ENCODE results near the gene SMIM38. TPM values are rescaled to one million over a fixed set of nuclear protein-coding genes. Genes with fewer than 3 reads are reported as not detected.

The SMIM38 gene
- total and polyA plus RNA-seq, 2 donors from 2014 or later = 0.19 to 0.63 TPM

DNA sequence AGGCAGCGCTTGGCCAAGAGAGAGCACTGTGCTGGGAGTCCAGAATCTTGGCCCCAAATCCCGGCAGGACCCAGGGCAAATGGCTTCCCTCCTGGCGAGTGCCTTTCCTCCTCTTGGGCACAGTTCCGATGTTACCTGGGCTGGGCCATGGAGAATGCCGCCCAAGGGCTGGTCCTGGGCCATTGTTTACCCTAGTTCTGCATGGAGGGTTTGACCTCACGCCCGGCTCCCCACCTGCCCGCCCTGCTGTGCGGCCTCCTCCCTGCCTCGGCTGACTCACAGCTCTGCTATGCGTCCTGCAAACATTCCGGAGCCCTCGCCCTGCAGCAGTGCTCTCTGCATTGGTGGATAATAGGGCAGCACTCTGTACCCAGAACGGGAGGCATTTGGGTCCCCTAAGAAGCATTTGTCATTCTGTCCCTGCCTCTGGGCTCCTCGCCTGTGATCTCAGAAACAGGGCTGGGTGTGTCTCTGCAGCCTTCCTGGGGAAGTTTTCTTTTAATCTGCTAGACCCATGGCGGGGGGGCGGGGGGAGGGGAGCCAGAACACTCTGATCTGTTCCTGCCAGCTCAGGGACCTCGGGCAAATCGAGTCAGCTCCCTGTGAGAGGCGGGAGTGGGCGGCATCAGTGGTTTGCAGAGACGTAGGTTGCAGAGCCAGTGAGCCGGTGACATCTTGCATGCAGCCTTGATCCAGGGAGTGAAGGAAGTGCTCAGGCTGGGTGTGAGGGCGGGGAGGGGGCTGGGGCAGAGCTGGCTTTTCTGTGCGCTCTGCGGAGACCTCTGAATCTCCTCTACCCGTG is 32.9 kb upstream of the SMIM38 start:
- DNase-seq = peak; percentile 88 to 97 (median 92)
- Histone ChIP-seq H3K27me3 (ENCODE audit: control insufficient read depth, insufficient read depth, low read length) (no peaks in the 10 kb centered on the region), H3K36me3 (ENCODE audit: control insufficient read depth in 2 of 3, insufficient read depth in 3 of 3, low read length in 3 of 3) (no peaks in the 10 kb centered on the region), H3K4me1 (ENCODE audit: control insufficient read depth in 2 of 3, insufficient read depth in 2 of 3, low read depth in 1 of 3, low read length in 3 of 3) (peaks cover 0 to 35% (median 25%) of the 10 kb centered on the region in 3 donors), H3K9ac (ENCODE audit: low read length in 3 of 3) (peak overlapping the region in 1 of 3 donors; percentile 58), H3K4me3 (ENCODE audit: low read length in 3 of 3) (no peak overlapping the region), H3K27ac (ENCODE audit: low read depth in 2 of 2, low read length in 2 of 2) (peak overlapping the region; percentile 47 to 89), H3K9me3 (ENCODE audit: control insufficient read depth in 2 of 3, insufficient read depth in 1 of 3, low read length in 3 of 3) (peaks cover 0 to 9% (median 0%) of the 10 kb centered on the region in 3 donors)
- no peak for FAIRE-seq
- TF ChIP-seq, protein P1, sequence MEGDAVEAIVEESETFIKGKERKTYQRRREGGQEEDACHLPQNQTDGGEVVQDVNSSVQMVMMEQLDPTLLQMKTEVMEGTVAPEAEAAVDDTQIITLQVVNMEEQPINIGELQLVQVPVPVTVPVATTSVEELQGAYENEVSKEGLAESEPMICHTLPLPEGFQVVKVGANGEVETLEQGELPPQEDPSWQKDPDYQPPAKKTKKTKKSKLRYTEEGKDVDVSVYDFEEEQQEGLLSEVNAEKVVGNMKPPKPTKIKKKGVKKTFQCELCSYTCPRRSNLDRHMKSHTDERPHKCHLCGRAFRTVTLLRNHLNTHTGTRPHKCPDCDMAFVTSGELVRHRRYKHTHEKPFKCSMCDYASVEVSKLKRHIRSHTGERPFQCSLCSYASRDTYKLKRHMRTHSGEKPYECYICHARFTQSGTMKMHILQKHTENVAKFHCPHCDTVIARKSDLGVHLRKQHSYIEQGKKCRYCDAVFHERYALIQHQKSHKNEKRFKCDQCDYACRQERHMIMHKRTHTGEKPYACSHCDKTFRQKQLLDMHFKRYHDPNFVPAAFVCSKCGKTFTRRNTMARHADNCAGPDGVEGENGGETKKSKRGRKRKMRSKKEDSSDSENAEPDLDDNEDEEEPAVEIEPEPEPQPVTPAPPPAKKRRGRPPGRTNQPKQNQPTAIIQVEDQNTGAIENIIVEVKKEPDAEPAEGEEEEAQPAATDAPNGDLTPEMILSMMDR (IDR thresholded peaks at IDR 0.05; ENCODE audit: borderline replicate concordance, extremely low read depth, insufficient read depth) = no peak
- intact Hi-C loops (cut with DNase I) = no loop called here

DNA sequence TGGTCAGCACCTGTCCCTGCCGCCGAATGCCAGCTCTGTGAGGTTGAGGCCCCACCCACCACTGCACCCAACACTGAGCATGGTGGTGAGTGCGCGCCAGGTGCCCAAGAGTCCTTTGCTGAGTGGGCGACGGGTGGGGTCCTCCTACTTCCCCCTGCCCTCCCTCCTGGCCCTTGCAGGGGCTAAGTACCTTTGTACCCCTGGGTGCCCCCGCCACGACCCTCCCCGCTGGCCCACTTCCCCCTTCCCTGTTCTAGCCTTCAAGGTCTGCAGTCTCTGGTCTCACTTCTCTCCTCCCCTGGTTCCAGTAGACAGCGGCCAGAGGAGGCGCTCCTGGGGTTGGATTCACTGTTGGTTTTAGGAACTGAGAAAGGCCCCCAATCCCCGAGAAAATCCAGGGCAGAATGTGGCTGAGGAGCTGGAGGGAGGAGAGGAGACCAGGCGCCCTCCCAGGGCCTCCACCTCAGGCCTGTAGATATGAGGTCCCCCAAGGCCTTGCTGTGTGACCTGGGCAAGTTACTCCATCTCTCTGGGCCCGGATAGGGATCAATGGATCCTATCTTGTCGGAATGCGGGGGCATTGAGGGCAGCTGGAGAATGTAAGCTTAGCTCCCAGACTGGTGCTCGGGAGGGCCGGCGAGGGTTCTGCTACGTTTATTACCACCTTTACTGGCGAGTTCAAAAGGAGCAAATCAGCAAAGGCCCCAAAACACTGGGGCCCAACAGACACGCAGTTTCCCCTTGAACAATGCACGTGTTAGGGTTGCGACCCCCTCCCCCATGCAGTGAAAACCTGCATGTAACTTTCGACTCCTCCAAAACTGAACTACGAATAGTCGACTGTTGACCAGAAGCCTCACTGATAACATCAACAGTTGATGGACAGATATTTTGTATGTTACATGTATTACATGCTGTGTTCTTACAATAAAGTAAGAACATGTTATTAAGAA is 31.9 kb upstream of the SMIM38 start:
- no peaks in the 10 kb centered on the region for H3K27me3 ChIP-seq (ENCODE audit: control insufficient read depth, insufficient read depth, low read length)
- H3K36me3 ChIP-seq (ENCODE audit: control insufficient read depth in 2 of 3, insufficient read depth in 3 of 3, low read length in 3 of 3) = no peaks in the 10 kb centered on the region
- H3K4me3 ChIP-seq (ENCODE audit: low read length in 3 of 3) = no peak overlapping the region
- DNase-seq = peak in 2 of 5 donors; percentile 70 to 73
- H3K9ac ChIP-seq (ENCODE audit: low read length in 3 of 3) = peak overlapping the region in 1 of 3 donors; percentile 58
- H3K9me3 ChIP-seq (ENCODE audit: control insufficient read depth in 2 of 3, insufficient read depth in 1 of 3, low read length in 3 of 3) = peaks cover 0 to 12% (median 0%) of the 10 kb centered on the region in 3 donors
- peak overlapping the region; percentile 47 to 89 for H3K27ac ChIP-seq (ENCODE audit: low read depth in 2 of 2, low read length in 2 of 2)
- no peak for FAIRE-seq
- peaks cover 0 to 35% (median 25%) of the 10 kb centered on the region in 3 donors for H3K4me1 ChIP-seq (ENCODE audit: control insufficient read depth in 2 of 3, insufficient read depth in 2 of 3, low read depth in 1 of 3, low read length in 3 of 3)
- intact Hi-C loops (cut with DNase I) = no loop called here
- TF ChIP-seq, protein P1 (IDR thresholded peaks at IDR 0.05; ENCODE audit: borderline replicate concordance, extremely low read depth, insufficient read depth) = no peak

DNA sequence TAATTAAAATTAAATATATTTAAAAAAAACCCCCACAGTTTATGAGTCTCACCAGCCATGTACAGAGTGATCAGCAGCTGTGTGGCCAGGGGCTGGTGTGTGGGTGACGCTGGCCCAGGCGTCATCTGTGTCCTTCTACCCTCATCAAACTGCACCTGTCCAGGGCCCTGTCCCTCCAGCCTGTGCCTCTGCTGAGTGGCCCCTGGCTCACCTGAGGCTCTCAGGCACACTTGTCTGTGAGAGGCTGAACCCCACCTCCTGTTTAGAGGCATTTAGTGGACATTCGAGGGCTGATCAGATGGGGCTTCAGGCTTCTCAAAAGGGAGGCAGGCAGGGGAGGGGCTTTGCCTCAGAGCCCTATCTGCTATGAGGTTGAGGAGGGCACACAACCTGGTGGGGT is 29.9 kb upstream of the SMIM38 start:
- FAIRE-seq = no peak
- no peaks in the 10 kb centered on the region for H3K36me3 ChIP-seq (ENCODE audit: control insufficient read depth in 2 of 3, insufficient read depth in 3 of 3, low read length in 3 of 3)
- DNase-seq = peak in 1 of 5 donors; percentile 43
- no peaks in the 10 kb centered on the region for H3K27me3 ChIP-seq (ENCODE audit: control insufficient read depth, insufficient read depth, low read length)
- H3K4me1 ChIP-seq (ENCODE audit: control insufficient read depth in 2 of 3, insufficient read depth in 2 of 3, low read depth in 1 of 3, low read length in 3 of 3) = peaks cover 0 to 29% (median 26%) of the 10 kb centered on the region in 3 donors
- TF ChIP-seq, protein P1 (IDR thresholded peaks at IDR 0.05; ENCODE audit: borderline replicate concordance, extremely low read depth, insufficient read depth) = no peak
- intact Hi-C loops (cut with DNase I) = no loop called here
- no peak overlapping the region for H3K9ac ChIP-seq (ENCODE audit: low read length in 3 of 3)
- peaks cover 0 to 5% (median 0%) of the 10 kb centered on the region in 3 donors for H3K9me3 ChIP-seq (ENCODE audit: control insufficient read depth in 2 of 3, insufficient read depth in 1 of 3, low read length in 3 of 3)
- H3K4me3 ChIP-seq (ENCODE audit: low read length in 3 of 3) = no peak overlapping the region
- no peak overlapping the region for H3K27ac ChIP-seq (ENCODE audit: low read depth in 2 of 2, low read length in 2 of 2)

Measured in kidney (tissue), 14 donors.